Fibroblast of skin of right quadriceps (primary cell): ENCODE data around the gene PROSER3.
"Not testable (repeated sequence)": the region's sequence is repeated elsewhere in the genome, so short reads cannot be mapped to it uniquely, and the experiment has no call there.

Experiments used
- DNase-seq: peaks from one replicate; pipeline ENCODE4 v3.0.0-alpha.2; 2013

The PROSER3 gene

DNA sequence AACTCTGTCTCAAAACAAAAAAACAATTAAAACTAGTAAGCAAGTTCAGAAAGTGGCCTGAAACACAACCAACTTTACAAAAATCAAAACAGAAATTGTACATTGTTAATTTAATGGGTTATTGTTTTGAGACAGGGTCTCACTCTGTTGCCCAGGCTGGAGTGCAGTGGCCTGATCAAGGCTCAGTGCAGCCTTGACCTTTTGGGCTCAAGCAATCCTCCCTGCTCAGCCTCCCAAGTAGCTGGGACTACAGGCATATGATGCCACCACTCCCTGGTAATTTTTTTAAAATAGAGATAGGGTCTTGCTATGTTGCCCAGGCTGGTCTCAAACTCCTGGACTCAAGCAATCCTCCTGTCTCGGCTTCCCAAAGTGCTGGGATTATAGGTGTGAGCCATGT is 37.6 kb downstream of the PROSER3 start:
- DNase-seq, result not testable (repeated sequence)

DNA sequence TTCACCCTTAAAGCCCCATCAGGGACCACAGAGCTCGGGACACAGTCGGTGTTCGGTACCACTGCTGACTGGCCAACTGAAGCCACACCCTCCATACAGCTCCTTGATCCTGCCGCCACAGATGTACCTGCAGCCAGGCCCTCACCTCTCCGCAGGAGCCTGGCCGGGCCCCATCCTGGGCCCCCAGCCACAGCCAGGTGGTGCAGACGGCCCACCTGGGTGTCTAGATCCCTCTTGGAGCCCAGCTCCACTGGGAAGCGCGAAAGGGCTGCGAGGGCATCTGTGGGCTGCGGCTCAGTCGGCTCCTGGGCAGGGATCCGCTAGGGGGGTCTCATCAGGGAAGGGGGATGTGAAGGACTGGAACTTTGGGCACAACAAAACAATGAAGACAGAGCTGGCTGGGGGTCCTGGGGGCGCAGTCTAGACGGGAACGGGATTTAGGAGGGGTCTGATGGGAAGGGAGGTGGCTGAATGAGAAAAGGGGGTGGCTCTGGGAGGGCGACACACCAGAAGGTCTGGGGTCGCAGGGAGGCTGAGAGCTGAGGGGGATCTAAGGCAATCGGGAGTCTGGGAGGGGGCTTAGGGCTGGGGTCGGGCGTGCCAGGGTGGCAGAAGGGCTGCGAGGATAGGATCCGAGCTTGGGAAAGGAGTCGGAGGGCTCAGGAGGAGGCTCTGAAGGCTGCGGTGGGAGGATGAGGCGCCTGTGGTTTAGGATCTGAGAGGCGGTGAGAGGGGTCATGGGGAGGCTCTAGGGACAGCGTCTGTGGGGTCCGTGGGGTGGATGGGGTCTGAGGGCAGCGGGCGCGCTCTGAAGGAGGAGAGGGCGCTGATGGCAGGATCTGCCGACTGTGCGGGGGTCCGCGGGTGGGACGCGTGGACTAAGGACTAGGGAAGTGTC is 38.9 kb downstream of the PROSER3 start:
- DNase-seq, result no peak

DNA sequence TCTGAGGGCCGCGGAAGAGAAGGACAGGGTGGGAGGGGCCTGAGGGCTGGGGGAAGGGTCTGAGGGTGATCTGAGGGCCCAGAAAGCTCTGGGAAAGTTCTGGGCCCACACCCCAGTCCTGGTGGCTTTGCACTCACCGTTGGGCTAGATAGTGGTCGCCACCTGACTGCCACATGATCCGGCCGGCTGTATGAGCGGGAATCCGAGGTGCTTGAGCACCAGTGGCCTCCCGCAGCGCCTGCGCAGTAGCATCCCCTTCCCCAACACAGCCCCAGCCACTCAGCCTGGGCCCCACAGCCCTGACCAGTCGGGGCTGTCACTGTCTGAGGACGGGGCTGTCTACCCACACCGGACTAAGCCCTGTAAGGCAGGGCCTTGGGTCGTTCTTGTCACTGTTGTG is 39.7 kb downstream of the PROSER3 start:
- DNase-seq, result no peak

DNA sequence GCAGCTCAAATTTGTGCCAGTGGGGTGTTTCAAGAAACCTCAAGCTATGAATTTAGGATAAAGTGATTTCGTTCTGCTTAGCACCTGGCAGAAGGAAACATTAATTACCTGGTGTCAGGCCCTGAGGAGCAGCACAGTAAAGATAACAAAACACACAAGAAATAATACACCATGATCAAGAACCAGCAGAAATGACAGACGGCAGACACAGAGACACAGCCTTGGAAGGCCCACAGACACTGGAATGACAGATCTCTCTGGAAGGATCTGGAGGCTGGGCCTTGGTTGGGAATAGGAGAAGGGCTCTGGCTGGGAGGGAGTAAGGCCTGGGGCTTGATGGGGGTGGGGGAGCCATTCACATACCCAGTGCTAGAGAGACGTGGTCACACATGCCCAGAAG is 43.9 kb downstream of the PROSER3 start:
- no peak for DNase-seq

DNA sequence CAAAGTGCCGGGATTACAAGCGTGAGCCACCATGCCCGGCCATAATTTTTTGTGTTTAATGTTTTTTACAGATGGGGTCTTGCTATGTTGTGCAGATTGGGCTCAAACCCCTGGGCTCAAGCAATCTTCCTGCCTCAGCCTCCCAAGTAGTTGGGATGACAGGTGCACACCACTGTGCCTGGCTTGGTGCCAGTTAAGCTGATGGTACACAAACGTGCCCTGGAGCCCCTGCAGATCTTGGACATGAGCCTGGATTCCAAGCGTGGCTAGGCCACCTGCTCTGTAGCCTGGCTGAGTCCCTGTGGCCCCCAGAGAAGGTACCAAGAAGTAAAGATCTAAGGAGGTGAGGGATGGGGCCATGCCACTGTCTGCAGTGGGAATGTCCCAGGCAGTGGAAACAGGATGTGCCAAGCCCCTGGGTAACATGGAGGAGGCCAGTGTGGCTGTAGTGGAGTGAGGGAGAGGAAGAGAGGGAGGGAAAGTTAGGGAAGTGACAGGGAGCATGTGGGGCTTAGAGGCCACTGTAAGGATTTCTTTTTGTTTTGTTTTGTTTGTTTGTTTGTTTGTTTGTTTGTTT is 47.6 kb downstream of the PROSER3 start:
- DNase-seq, result no peak

DNA sequence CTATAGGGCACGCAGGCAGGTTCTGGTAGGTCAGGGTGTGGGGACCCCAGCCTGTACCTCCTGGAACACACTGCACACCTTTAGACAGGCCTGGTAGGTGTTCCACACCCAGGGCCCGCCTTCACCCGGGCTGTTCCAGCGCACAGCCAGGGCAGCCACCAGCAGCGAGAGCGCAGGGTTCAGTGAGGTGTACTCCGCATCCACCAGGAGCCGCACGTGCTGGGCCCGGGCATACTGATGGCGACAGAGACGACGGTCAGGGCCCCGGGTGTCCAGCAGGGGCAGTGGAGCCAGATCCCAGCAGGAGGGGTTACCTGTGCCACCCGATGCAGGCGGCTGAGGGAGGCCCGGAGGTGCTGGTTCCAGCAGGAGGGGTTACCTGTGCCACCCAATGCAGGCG is 48.6 kb downstream of the PROSER3 start:
- no peak for DNase-seq

DNA sequence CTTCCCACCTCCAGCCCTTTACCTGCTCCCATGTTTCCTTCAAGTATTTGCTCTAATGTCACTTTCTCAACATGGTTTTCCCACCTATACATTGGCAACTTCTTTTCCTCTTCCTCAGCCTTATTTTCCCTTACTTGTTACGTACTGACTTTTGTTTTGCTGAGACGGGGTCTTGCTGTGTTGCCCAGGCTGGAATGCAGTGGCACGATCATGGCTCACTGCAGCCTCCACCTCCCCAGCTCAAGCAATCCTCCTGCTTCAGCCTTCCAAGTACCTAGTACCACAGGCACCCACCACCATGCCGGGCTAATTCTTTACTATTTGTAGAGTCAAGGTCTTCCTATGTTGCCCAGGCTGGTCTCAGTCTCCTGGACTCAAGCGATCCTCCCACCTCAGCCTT is 49.7 kb downstream of the PROSER3 start:
- DNase-seq, result no peak

DNA sequence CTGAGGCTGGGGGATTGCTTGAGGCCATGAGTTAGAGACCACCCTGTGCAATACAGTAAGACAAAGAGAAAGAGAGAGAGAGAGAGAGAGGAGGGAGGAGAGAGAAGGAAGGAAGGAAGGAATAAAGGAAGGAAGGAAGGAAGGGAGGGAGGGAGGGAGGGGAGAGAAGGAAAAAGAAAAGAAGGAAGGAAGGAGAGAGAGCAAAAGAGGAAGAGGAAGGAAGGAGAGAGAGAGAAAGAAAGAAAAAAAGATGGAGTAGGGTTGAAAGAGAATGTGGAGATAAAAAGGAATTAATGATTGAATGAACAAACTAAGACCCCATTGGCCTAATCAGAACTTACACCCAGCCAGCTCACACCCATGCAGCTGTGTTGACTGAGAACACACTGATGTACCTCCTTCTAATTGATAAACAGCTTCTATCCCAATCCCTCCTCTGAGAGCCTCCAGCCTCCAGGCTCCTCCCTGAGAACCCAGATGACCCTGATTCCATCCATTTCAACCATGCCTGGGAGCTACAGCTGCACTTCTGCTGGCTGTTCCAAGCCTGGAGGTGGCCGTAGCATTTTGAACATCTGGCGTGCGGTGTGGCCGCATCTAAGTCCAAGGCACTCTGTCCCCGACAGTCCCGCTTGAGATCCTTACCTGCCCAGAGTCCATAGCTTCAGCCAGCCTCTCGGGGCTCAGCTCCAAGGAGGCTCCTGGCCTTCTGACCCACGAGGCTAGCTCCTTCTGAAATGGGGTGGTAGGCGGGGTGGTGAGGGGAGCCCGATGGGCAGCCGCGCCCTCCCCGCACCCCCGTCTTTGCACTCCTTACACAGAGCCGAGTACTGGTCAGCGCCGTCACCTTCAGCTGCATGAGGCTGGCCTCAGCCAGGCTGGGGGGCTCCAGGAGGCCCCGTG is 53.6 kb downstream of the PROSER3 start:
- no peak for DNase-seq

DNA sequence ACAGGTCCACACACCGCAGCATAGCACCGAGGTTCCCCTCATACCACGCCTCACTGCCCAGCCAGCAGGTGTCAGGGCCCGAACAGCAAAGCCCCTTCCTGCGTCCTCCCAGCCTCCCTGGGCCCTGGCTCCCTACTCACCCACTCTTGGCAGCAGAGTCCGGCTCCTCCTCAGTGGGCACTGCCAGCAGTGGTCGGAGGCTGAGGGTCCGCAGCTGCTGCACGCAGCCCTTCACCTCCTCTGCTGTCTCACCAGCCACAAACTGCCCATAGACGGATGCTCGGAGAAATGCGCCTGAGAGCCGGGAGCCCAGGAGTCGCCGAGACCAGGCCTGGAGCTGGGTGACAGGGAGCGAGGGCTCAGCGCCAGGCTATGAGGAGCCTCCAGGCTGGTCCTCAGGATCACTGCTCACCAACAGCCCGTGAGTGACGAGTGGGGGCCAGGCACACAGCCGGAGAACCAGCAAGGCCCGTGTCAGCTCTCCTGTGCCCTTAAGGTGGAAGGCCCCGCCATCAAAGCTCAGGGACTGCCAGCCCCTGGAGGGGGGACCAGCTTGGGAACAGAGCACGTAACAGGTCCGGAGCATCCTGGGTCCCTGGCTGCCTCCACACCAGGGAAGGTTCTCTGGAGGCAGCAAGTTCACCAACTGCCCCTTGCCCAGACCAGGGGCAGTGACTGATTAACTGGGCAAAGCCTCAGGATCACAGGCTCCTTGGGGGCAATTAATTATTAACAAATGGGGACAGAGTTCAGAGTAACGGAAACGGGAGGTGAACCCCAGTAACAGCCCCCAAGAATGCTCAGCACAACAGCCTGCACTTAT is 54.5 kb downstream of the PROSER3 start, which contains the start of gene PRODH2:
TSS of gene PRODH2 (minus strand) at position 626 of the 823 bp plus-strand sequence. CDS start at position 586, 40 bp downstream.
- DNase-seq, result no peak

DNA sequence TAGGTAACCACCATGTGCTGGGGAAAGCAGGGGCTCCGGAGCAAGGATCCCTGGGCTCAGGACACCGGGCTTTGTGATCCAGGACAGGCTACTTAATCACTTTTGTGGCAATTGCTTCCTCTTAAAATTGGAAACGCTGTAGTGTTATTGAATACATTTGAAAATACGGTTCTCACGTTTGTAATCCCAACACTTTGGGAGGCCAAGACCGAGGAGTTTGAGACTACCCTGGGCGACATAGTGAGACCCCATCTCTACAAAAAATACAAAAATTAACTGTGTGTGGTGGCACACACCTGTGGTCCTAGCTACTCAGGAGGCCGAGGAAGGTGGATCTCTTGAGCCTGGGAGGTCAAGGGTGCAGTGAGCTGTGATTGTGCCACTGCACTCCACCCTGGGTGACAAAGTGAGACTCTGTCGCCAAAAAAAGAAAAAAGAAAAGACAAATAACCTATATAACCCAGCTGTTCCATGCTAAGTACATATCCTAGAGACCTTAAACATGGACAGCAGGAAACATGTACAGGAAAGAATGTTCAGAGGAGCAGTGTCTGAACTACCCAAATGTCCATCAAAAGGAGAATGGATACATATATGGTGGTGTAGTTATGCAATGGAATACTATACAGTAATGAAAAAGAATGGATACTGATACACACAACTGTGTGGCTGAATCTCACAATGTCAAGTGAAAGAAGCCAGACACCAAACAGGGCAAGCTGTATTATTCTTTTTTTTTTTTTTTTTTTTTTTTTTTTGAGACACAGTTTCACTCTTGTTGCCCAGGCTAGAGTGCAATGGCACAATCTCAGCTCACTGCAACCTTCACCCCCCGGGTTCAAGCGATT is 55.3 kb downstream of the PROSER3 start:
- DNase-seq, result no peak

DNA sequence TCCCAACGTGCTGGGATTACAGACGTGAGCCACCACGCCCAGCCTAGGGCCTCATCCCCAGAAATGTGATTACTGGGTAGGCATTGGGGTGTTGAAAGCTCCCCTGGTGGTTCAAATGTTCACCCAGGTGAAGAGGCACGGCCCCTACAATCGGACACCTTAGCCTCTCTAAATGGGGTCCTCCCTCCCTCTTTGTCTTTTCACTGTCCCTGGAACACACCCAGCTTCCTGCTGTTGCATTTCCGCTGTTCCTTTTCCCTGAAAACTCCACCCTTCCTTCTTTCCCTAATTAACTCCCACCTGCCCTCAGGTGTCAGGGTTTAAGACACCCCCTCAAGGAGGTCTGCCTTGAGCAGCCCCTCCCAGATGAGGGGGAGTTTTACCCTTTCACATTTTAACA is 58.3 kb downstream of the PROSER3 start:
- DNase-seq, result no peak

DNA sequence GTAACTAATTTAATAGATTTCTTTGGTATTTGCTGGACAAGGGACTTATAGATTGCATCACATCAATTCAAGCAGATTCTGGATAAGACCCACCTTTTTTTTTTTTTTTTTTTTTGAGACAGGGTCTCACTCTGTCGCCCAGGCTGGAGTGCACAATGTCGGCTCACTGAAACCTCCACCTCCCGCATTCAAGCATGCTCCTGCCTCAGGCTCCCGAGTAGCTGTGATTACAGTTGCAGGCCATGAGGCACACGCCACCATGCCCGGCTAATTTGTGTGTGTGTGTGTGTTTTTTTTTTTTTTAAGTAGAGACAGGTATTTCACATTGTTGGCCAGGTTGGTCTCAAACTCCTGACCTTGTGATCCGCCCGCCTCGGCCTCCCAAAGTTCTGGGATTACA is 58.9 kb downstream of the PROSER3 start:
- DNase-seq, result no peak

DNA sequence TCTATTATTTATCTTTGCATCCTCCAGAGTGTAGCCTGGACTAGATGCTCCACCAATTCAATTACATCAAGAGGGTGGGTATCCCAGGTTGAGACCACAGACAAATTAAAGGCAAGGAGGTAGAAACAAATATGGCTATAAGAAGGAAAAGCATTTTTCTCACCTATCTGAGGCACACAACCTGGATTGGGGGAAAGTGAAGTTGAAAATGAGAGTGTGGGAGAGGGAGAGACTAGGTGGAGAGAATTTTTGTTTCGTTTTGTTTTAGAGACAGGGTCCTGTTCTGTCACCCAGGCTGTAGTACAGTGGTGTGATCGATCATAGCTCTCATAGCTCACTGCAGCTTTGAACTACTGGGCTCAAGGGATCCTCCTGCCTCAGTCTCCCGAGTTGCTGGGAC is 60.5 kb downstream of the PROSER3 start:
- no peak for DNase-seq
